Measurements from ENCODE around the gene ERC2. TPM values are rescaled to one million over a fixed set of nuclear protein-coding genes. Genes with fewer than 3 reads are reported as not detected.

ERC2 gene
- total and polyA plus RNA-seq, 2 of the 8 experiments (the other 6 are each of a cell fraction or from before 2014, with no cell fraction given): 16.4 to 22.8 TPM

DNA sequence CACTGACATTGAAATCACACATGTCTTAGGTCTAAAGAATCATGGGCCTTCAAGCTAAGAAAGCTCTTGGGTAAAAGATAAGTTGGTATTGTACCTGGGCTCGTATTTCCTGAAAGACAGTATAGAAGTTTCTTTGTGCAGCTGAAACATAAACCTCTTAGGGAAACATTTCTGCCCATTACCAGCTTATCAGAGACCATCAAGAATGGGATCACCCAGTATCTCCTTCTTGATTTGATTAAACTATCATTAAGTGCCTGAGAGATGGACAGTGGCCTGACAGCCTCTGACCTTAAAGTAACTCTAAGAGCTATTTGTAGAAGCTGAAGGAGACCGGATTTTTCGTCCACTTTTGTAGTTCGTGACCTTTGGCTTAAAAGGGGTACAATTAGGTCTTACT, 265.3 kb downstream of the ERC2 start (continued):
- TF ChIP-seq EP300 (IDR thresholded peaks at IDR 0.05; ENCODE audit: borderline replicate concordance in 1 of 2, low read depth in 2 of 2, low read length in 2 of 2) (no peak), CREB1 (IDR thresholded peaks at IDR 0.05) (no peak), KDM5A (IDR thresholded peaks at IDR 0.05; ENCODE audit: low read length) (no peak), BACH1 (IDR thresholded peaks at IDR 0.05; ENCODE audit: low read length) (no peak), TAF1 (IDR thresholded peaks at IDR 0.05; ENCODE audit: low read depth, low read length) (no peak), BCL11A (IDR thresholded peaks at IDR 0.05; ENCODE audit: low read depth in 2 of 2, low read length in 2 of 2) (no peak)
- TF ChIP-seq, protein P1, sequence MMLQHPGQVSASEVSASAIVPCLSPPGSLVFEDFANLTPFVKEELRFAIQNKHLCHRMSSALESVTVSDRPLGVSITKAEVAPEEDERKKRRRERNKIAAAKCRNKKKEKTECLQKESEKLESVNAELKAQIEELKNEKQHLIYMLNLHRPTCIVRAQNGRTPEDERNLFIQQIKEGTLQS (IDR thresholded peaks at IDR 0.05; ENCODE audit: insufficient read depth, low read depth, low read length): no peak

All from H1 (cell line).